Measurements from ENCODE around the gene KIF19.
A peak's percentile ranks its signal among the peaks of the same experiment; 100 is the strongest.

KIF19 gene

DNA sequence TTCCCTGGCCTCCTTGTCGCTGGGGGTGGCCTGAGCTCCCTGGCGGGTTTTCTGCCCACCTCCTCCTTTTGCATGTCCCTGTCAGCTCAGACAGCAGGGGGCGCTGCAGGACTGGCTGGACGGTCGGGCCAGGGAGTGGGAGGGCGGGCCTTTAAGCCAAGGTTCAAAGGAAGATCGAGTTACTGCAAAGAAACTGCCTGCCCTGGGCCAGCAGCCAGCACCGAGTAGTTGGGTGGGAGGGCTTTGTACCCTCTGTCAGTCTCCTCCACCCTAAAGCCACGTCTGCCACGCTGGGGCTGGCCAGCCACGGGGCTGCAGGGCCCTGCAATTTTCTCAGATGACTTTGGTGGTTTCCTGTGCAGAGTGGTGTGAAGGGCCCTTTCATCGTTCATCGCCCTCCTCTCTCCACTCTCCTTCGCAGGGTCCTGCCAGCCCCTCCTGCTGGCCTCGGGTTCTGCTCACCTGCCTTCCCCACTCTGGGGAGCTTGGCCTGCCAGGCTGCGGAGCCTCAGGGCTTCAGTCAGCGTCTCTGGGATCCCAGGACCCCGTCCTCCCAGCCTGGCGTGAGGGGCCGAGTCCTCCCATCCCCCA lies 53.6 kb downstream of the KIF19 start:
- Histone ChIP-seq H3K27me3 (ENCODE audit: insufficient read depth, poor library complexity, severe bottlenecking) (no peaks in the 10 kb centered on the region), H3K4me3 (replicated peaks; ENCODE audit: insufficient read depth, low read length) (no peak overlapping the region), H3K27ac (replicated peaks) (no peak overlapping the region; the same call in 1 of the 2 replicates)
- no peak for TF ChIP-seq GABPA (IDR thresholded peaks at IDR 0.05; ENCODE audit: low read depth)
- TF ChIP-seq, protein P1, sequence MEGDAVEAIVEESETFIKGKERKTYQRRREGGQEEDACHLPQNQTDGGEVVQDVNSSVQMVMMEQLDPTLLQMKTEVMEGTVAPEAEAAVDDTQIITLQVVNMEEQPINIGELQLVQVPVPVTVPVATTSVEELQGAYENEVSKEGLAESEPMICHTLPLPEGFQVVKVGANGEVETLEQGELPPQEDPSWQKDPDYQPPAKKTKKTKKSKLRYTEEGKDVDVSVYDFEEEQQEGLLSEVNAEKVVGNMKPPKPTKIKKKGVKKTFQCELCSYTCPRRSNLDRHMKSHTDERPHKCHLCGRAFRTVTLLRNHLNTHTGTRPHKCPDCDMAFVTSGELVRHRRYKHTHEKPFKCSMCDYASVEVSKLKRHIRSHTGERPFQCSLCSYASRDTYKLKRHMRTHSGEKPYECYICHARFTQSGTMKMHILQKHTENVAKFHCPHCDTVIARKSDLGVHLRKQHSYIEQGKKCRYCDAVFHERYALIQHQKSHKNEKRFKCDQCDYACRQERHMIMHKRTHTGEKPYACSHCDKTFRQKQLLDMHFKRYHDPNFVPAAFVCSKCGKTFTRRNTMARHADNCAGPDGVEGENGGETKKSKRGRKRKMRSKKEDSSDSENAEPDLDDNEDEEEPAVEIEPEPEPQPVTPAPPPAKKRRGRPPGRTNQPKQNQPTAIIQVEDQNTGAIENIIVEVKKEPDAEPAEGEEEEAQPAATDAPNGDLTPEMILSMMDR (IDR thresholded peaks at IDR 0.05; ENCODE audit: insufficient read depth, low read length) = peak; percentile 73
- DNase-seq (ENCODE audit: low read depth in 1 of 2, low spot score in 1 of 2) = peak; percentile 62 to 92

DNA sequence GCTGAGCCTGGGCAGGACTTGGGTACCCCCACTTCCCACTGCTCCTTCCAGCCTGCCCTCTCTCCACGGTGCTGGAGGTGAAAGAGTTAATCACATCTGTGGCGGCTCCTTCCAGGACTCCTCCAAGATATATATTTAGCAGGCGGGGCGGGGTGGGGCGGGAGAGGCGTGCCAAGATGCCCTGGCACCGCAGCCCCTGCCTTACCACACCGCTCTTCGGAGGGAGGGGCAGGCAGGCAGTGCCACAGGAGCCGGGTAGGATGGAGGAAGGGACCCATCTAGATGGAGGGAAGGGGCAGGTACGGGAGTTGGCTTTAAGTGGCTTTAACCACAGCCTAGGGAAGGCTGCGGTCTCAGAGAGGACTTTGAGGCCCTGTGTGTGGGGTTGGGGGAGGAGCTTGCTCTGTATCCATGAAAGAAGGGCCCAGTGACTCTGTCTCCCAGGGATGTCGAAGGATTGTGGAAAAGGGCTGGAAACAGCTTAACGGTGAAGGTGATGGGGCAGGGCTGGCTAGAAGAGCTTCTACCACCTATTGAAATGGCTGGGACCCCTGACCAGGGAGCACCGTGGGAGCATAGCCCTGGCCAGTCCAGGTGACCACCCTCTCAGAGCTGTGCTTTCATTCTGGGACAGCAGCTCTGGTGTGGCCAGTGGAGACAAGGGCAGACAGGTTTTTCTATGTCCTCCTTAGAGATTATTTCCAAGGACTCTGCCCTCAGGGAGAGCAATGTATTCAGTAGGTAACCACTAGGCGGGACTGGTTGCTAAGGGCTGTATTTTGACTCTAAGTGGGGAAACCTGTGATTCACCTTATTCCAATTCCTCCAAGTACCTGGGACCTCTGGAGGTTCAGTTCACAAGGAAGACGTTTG lies 54.3 kb downstream of the KIF19 start:
- H3K4me3 ChIP-seq (replicated peaks; ENCODE audit: insufficient read depth, low read length) = no peak overlapping the region
- no peak for TF ChIP-seq GABPA (IDR thresholded peaks at IDR 0.05; ENCODE audit: low read depth)
- TF ChIP-seq, protein P2, sequence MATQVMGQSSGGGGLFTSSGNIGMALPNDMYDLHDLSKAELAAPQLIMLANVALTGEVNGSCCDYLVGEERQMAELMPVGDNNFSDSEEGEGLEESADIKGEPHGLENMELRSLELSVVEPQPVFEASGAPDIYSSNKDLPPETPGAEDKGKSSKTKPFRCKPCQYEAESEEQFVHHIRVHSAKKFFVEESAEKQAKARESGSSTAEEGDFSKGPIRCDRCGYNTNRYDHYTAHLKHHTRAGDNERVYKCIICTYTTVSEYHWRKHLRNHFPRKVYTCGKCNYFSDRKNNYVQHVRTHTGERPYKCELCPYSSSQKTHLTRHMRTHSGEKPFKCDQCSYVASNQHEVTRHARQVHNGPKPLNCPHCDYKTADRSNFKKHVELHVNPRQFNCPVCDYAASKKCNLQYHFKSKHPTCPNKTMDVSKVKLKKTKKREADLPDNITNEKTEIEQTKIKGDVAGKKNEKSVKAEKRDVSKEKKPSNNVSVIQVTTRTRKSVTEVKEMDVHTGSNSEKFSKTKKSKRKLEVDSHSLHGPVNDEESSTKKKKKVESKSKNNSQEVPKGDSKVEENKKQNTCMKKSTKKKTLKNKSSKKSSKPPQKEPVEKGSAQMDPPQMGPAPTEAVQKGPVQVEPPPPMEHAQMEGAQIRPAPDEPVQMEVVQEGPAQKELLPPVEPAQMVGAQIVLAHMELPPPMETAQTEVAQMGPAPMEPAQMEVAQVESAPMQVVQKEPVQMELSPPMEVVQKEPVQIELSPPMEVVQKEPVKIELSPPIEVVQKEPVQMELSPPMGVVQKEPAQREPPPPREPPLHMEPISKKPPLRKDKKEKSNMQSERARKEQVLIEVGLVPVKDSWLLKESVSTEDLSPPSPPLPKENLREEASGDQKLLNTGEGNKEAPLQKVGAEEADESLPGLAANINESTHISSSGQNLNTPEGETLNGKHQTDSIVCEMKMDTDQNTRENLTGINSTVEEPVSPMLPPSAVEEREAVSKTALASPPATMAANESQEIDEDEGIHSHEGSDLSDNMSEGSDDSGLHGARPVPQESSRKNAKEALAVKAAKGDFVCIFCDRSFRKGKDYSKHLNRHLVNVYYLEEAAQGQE (IDR thresholded peaks at IDR 0.05; ENCODE audit: insufficient replicate concordance, low read depth) = peak; percentile 72
- no peak overlapping the region; the same call in 1 of the 2 replicates for H3K27ac ChIP-seq (replicated peaks)
- no peaks in the 10 kb centered on the region for H3K27me3 ChIP-seq (ENCODE audit: insufficient read depth, poor library complexity, severe bottlenecking)
- DNase-seq (ENCODE audit: low read depth in 1 of 2, low spot score in 1 of 2) = peak in 1 of 2 experiments; percentile 56

DNA sequence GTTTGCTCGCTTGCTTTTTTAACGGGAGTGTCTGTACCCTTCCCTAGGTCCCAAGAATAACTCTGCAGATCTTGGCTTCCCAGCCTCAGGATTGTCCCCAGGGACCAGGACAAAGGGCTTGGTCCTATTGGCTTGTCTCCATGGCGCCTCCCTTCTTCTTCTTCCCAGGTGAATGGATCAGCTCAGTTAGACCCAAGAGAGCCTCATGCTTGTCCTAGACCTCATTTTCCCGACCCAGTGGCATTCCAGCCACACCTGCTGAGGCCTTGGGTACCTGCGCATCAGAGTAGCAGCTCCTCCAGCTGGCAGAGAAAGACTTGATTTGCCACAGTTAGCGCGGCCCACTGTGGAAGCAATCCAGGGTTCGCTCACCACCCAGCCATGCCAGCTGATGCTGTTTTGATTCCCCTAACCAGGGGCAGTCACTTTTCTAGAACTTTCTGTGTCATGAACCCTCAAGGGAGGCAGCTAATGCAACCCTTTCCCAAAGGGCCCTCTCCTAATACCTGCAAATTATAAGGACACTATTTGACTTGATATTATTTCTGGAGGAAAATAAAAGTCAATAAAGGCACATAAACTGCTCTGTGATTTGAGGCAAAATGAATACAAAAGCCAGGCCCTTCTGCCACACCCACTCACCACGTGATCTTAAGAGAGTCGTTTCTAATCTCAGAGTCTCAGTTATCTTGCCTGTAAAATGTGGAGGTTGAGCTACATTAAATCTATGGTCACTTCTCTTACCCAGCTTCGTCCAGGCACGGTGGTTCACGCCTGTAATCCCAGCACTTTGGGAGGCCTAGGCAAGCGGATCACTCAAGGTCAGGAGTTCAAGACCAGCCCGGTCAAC lies 55.2 kb downstream of the KIF19 start:
- TF ChIP-seq, protein P1 (IDR thresholded peaks at IDR 0.05; ENCODE audit: insufficient read depth, low read length) = no peak
- TF ChIP-seq, protein P2 (IDR thresholded peaks at IDR 0.05; ENCODE audit: insufficient replicate concordance, low read depth) = no peak
- Histone ChIP-seq H3K27ac (replicated peaks) (no peak overlapping the region), H3K4me3 (replicated peaks; ENCODE audit: insufficient read depth, low read length) (no peak overlapping the region), H3K27me3 (ENCODE audit: insufficient read depth, poor library complexity, severe bottlenecking) (no peaks in the 10 kb centered on the region)
- DNase-seq (ENCODE audit: low read depth in 1 of 2, low spot score in 1 of 2) = no peak

DNA sequence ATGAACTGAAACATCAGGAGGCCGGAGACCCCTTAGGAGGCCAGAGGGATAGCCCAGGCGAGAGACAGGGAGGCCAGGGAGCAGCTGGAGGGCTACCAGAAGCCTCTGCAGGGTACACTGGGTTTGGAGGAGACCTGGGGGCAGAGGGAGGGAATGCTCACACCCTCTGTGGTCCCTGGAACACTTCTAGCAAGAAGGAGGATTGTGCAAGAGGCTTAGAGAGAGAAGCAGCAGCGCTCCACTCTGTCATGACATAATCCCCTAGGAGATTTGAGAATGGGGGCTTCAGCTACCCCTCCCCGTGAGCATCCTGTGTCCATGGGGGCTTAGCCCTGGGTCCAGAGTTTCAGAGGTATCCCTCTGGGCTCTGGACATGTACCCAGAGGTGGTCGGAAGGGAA lies 57.1 kb downstream of the KIF19 start:
- DNase-seq (ENCODE audit: low read depth in 1 of 2, low spot score in 1 of 2) = no peak
- Histone ChIP-seq H3K27ac (replicated peaks) (no peak overlapping the region), H3K4me3 (replicated peaks; ENCODE audit: insufficient read depth, low read length) (no peak overlapping the region), H3K27me3 (ENCODE audit: insufficient read depth, poor library complexity, severe bottlenecking) (no peaks in the 10 kb centered on the region)
- TF ChIP-seq, protein P1 (IDR thresholded peaks at IDR 0.05; ENCODE audit: insufficient read depth, low read length) = no peak
- no peak for TF ChIP-seq POLR2AphosphoS5 (IDR thresholded peaks at IDR 0.05; ENCODE audit: low read depth)
- TF ChIP-seq GABPA (IDR thresholded peaks at IDR 0.05; ENCODE audit: low read depth) = no peak
- TF ChIP-seq SPI1 (IDR thresholded peaks at IDR 0.05; ENCODE audit: borderline replicate concordance, low read depth) = no peak
- TF ChIP-seq, protein P2 (IDR thresholded peaks at IDR 0.05; ENCODE audit: insufficient replicate concordance, low read depth) = no peak
